Measurements from ENCODE around the gene TTC4. TPM values are rescaled to one million over a fixed set of nuclear protein-coding genes. Genes with fewer than 3 reads are reported as not detected.

Gene TTC4, protein sequence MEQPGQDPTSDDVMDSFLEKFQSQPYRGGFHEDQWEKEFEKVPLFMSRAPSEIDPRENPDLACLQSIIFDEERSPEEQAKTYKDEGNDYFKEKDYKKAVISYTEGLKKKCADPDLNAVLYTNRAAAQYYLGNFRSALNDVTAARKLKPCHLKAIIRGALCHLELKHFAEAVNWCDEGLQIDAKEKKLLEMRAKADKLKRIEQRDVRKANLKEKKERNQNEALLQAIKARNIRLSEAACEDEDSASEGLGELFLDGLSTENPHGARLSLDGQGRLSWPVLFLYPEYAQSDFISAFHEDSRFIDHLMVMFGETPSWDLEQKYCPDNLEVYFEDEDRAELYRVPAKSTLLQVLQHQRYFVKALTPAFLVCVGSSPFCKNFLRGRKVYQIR
- total RNA-seq, result 23.9 and 24.6 TPM in 2 replicates

- intact Hi-C loops (cut with micrococcal nuclease), result loop anchor here (1.0 to 5.0 kb wide), 6 partner anchors 49 to 768 kb away; partner anchors contain the start of genes IFT25, LRRC42, PARS2 and SSBP3
Observed at GRCh38 chr1:54715493-54716298, at the start of gene TTC4. Gene TTC4, plus strand, starts transcription at chr1:54715861. Its CDS starts 48 bp downstream, at chr1:54715909.

DNA sequence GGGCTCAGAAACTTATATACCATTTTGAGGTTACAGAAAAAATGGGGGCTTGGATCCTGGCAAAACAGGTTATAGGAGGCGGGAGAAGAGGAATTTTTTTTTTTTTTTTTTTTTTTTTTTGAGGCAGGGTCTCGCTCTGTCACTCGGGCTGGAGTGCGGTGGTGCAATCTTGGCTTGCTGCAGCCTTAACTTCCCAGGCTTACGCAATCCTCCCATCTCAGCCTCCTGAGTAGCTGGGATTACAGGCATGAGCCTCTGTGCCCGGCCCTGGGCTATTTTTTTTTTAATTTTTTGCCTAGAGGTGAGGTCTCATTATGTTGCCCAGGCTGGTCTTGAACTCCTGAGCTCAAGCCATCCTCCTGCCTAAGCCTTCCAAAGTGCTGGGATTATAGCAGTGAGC, 49.3 kb upstream of the TTC4 start:
- intact Hi-C loops (cut with micrococcal nuclease), result no loop called here

DNA sequence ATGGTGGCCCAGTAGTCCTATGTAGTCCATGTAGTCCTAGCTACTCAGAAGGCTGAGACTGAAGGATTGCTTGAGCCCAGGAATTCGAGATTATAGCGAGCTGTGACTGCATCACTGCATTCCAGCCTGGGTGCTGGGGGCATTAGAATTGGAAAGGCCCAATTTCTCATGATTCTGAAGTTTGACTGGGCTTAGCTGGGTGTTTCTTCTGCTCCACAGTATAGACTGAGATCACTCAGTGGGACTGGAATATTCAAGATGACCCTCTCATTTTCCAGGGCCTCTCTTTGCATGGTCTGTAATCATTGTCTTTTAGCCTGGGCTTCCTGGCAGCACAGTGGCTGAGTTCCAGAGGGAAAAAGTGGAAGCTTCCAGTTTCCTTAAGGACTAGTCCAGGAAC, 47.9 kb upstream of the TTC4 start:
- intact Hi-C loops (cut with micrococcal nuclease), result no loop called here

DNA sequence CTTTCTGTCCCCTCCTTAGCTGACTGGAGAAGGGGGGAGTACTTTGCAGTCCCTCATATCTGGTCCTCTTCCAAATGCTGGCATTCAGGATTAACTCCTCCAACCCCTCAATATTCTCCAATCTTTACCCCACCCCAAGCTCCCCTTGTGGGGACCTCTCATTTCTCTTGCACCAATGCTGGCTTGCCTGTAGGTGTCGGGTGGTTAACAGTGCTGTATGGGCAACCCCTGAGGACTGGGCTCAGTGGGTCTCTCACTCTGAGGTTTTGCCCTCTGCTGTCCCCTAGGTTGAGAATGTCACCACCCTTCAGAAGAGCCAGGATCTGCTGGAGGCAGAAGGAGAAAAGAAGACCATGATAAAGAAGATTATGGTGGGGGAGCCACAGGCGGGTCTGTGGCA, 47.1 kb upstream of the TTC4 start:
- intact Hi-C loops (cut with micrococcal nuclease), result no loop called here

DNA sequence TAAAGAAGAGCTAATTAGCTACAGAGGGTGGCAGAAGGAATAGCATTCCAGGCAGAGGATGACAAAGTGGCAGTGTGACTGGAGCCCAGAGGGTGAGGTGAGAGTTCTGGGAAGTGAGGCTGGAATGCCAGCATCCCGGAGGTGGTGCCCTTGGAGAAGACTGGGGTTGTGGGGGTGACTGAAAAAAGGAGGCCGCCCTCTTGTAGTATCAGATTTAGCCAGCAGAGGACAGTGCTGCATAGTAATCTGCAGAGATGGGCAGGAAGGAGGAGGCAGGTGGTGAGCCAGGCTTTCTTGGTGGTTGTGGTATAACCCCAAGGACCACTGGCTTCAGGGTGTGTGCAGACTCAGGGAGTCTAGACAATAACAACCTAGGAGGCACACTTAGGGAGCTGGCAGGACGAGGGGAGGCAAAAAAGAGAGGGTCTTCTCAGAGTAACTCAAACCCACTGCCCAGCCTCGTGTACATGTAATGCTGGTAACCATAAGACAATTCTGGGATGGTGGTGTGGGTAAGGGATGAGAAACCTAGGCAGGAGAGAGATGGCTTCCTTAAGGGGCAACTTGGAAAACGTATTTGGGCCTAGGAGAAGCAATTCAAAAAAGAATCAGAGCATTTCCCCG, 43.6 kb upstream of the TTC4 start:
- intact Hi-C loops (cut with micrococcal nuclease), result loop anchor here (1.0 to 2.0 kb wide), 2 partner anchors 138 to 325 kb away; no protein-coding TSS in a partner anchor

DNA sequence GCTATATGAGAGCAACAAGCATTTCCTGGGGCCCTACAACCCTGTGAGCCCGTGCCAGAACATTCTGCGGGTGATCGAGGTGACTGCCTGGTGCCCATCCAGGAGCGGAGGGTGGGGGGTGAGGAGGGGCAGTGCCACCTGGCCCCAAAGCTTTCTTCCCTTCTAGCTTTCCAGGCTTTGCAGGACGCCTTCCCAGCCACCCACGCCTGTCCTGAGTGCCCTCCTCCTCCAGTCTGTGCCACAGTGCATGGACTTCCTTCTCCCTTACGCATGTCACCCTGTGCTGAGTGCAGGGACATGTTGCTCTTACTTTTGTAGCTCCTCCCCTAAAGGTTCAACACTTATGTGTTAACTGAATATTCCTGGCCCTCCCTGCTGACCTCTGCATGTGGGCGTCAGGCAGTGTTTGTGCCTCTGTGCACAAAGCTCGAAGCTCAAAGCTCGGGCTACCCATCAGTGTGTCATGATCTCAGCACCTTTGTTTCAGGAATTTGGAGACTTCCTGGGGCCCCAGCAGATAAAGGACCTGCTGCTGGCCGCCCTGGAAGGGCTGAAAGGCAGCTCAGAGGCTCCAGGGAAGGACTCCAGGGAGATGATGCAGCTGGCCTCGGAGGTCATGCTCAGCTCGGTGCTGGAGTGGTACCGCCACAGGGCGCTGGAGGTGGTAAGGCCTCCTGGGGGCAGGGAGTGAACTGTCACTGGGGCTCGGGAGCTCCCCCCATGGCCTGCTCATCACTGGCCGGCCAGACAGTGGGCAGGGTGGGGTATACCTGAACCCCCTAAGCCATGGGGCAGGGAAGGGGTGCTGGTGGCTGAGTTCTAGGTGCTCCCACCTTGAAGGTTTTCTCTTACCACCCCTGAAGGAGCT, 36.7 kb upstream of the TTC4 start:
- intact Hi-C loops (cut with micrococcal nuclease), result no loop called here

DNA sequence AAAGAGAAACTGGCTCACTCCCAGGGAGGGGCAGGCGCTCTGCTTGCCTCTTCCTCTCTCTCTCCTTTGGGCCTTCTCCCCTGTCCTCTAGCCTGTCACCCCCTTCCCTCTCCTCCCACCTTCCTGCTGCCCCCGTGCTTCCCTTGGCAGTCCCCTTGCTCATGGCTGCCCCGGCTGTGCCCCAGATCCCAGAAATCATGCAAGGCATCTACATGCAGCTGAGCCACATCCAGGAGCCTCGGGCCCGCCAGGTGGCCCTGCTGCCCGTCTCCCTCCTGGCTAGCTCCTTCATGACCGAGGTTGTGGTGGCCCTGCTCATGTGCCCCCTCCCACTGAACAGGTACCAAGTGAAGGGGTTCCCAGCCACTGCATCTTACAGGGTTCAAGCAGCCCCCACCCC, 36.0 kb upstream of the TTC4 start:
- intact Hi-C loops (cut with micrococcal nuclease), result no loop called here

- intact Hi-C loops (cut with micrococcal nuclease), result no loop called here
Observed at GRCh38 chr1:54680387-54680786, 35.3 kb upstream of the TTC4 start.

- intact Hi-C loops (cut with micrococcal nuclease), result no loop called here
Observed at GRCh38 chr1:54681358-54681757, 34.3 kb upstream of the TTC4 start.

DNA sequence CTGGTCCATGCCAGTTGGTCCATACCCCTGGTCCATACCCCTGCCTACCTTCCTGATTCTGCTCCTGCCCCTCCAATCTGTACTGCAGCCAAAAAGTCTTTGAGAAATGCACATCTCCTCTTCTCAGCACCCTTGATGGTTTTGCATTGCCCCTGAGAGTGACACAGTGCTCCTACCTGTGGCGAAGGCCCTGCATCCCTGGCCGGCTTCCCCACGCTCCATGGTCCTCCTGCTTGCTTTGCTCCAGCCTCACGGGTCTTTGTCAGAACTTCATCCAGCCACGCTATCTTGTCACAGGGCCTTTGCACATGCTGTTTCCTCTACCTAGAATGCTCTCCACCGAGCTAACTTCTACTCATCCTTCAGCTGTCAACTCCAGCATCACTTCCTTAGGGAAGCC, 32.2 kb upstream of the TTC4 start:
- intact Hi-C loops (cut with micrococcal nuclease), result no loop called here

- intact Hi-C loops (cut with micrococcal nuclease), result no loop called here
Observed at GRCh38 chr1:54685335-54685905, 30.2 kb upstream of the TTC4 start.

DNA sequence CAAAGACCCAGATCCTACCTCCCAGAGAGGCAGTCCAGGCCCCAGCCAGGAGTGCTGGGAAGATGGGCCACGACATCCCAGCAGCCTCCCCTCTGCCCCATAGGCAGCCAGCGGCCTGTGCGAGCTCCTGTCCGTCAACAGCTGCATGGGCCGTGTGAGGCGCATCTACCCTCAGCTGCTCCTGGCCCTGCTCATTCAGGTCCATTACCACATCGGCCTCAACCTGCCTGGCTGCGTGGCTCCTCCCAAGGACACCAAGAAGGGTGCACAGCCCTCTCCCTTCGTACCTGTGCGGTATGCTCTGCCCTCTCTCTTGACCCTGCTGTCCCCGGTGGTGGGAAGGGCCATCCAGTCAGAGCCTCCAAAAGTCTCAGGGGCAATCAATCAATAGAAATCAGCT, 29.5 kb upstream of the TTC4 start:
- intact Hi-C loops (cut with micrococcal nuclease), result no loop called here

DNA sequence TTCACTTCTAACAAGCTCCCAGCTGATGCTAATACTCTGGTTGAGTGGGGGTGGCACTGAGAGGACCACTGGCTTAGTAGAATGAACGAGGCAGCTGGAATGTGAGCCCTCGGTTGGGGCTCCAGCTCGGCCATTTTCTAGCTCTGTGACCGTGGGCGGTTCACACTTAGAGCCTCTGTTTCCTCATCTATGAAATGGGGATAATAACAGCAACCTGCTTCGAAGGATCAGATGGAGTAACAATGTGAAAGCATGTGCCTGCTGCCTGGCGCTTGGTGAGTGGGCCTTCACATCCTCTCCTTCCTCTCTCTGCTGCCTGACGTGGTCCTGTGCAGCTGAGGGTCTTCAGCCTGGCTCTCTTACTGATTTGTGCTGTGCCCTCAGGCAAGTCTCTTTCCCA, 20.9 kb upstream of the TTC4 start:
- intact Hi-C loops (cut with micrococcal nuclease), result no loop called here

GRCh38 chr1:54695221-54695620, 20.4 kb upstream of the TTC4 start:
- intact Hi-C loops (cut with micrococcal nuclease), result no loop called here

GRCh38 chr1:54695764-54696163, 19.9 kb upstream of the TTC4 start:
- intact Hi-C loops (cut with micrococcal nuclease), result no loop called here

DNA sequence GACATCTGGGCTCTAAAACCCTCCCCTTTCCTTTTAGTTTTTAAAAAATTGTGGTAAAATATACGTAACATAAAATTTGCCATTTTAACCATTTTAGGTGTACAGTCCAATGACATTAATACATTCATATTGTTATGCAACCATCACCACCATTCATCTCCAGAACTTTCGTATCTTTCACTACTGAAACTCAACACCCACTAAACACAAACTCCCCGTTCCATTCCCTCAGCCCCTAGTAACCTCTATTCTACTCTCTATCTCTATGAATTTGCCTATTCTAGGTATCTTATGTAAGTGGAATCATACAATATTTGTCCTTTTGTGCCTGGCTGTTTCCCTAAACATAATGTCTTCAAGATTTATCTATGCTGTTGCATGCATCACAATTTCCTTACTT, 19.4 kb upstream of the TTC4 start:
- intact Hi-C loops (cut with micrococcal nuclease), result no loop called here

- intact Hi-C loops (cut with micrococcal nuclease), result no loop called here
Observed at GRCh38 chr1:54697896-54698295, 17.8 kb upstream of the TTC4 start.

DNA sequence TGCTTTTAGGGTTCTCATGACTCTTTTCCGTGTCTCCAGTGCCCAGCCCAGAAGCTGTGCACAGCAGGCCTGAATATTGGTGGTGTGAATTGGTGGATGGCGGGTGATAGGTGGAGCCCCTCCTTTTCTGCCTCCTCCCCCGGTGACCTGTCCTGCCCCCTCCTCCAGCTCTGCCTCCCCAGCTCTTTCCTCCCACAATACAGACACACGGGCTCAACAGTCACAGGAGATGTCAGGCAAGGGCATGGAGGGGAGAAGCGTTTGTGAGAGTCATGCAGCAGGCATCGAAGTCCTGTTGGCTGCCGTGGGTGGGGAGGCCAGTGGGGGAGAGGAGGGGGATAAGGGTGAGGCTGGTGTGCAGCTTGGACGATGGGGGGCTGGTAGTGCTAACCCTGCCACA, 17.3 kb upstream of the TTC4 start:
- intact Hi-C loops (cut with micrococcal nuclease), result no loop called here

- intact Hi-C loops (cut with micrococcal nuclease), result no loop called here
Observed at GRCh38 chr1:54699936-54700525, 15.6 kb upstream of the TTC4 start.

GRCh38 chr1:54701066-54701465, 14.6 kb upstream of the TTC4 start:
- intact Hi-C loops (cut with micrococcal nuclease), result no loop called here

Measured in T-helper 2 cell treated with Interferon-gamma antibody and Interleukin-4, amounts not matched to agents 100 ng/mL and 5 ng/mL, for 36 hours (primary cell).